Medulla oblongata (tissue), 1 donor: Measurements from ENCODE around the gene LIMK1.

Source experiments
- DNase-seq: peaks from one replicate; pipeline ENCODE4 v3.0.0-alpha.2; 2015; ENCODE audit errors: extremely low spot score

The LIMK1 gene

GRCh38 chr7:74056096-74056915, 27.3 kb upstream of the LIMK1 start:
- DNase-seq = no peak

- DNase-seq = no peak
These were observed 26.2 kb upstream of the LIMK1 start for GRCh38 chr7:74057216-74057925.

DNA sequence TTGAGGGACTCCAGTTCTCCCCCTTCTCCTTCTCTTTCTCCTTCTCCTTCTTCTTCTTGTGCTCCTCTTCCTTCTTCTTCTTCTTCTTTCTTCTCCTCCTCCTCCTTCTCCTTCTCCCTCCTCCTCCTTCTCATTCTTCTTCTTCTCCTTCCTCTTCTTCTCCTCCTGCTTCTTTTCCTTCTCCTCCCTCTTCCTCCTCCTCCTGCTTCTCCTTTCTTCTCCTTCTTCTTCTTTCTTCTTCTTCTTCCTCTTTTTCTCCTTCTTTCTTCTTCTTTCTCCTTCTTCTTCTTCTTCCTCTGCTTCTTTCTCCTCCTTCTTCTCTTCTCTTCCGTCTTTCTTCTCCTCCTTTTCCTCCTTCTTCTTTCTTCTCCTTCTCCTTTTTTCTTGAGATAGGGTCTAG, 25.6 kb upstream of the LIMK1 start:
- DNase-seq = no peak

DNA sequence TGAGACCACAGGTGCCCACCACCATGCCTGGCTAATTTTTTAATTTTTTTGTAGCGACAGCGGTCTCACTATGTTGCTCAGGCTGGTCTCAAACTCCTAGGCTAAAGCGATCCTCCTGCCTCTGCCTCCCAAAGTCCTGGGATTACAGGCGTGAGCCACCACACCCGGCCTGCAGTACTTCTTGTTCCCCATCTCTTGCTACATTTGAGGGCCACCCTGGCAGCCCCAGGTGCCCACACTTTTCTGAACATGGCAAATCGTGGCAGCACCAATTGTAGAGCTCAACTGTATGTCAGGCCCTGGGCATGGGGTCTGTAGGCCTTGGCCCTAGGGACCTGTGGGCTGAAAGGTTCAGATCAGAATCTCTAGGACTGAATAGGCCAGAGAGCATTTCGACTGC, 25.1 kb upstream of the LIMK1 start:
- DNase-seq = no peak

GRCh38 chr7:74059037-74059436, 24.6 kb upstream of the LIMK1 start:
- no peak for DNase-seq

DNA sequence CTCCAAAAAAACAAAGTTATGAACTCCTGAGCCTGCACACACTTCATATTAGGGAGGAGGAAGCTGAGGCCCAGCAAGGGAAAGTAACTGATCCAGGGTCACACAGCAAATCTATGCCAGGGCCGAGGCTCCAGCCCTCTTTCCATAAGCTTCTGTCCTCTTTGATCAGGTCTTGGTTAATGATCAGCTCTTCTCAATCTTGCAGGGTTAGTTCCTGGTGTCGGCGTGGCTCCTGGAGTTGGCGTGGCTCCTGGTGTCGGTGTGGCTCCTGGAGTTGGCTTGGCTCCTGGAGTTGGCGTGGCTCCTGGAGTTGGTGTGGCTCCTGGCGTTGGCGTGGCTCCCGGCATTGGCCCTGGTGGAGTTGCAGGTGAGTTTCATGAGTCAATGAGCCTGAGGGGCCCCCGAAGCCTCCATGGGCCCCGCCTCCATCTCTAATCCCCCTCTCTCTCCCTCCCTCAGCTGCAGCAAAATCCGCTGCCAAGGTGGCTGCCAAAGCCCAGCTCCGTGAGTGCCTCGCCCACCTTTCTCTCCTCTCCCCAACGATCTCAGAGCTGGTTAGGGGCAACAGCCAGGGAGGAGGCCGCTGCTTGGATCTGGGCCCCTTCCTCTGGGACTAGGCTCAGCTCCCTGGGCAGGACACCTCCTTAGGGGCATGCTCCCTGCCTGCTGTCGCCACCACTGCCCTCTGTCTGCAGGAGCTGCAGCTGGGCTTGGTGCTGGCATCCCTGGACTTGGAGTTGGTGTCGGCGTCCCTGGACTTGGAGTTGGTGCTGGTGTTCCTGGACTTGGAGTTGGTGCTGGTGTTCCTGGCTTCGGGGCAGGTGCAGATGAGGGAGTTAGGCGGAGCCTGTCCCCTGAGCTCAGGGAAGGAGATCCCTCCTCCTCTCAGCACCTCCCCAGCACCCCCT, 23.7 kb upstream of the LIMK1 start:
- no peak for DNase-seq

- DNase-seq = peak; percentile 88
These were observed 21.6 kb upstream of the LIMK1 start for GRCh38 chr7:74061840-74062539.

- DNase-seq = no peak
These were observed 20.4 kb upstream of the LIMK1 start for GRCh38 chr7:74063223-74063641.

DNA sequence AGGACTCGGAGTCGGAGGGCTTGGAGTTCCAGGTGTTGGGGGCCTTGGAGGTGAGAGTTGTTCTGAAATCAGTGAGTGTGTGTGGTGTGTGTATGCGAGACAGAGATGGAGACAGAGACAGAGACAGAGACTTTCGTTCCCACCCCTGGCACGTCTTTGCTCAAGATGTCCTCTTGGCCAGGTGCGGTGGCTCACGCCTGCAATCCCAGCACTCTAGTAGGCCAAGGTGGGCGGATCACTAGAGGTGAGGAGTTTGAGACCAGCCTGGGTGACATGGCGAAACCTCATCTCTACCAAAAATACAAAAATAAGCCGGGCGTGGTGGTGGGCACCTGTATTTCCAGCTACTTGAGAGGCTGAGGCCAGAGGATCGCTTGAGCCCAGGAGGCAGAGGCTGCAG, 20.0 kb upstream of the LIMK1 start:
- no peak for DNase-seq

DNA sequence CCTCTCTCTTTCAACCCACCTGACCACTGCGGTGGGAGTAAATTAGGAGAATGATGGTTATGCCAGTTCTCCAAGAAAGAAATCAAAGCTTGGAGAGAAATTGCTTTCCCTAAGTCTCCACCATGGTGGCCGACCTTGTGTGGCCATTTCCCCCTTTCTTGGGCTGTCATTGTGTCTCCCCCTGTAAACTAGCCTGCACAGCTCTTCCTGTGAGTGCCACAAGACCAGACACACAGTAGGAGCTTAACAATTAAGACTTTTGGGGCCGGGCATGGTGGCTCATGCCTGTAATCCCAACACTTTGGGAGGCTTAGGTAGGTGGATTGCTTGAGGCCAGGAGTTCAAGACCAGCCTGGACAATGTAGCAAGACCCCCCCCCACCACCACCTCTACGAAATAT, 18.9 kb upstream of the LIMK1 start:
- no peak for DNase-seq

- DNase-seq = no peak
These were observed 17.0 kb upstream of the LIMK1 start for GRCh38 chr7:74066626-74067025.

- no peak for DNase-seq
These were observed 15.1 kb upstream of the LIMK1 start for GRCh38 chr7:74068378-74069085.

- DNase-seq = no peak
These were observed 14.5 kb upstream of the LIMK1 start for GRCh38 chr7:74069086-74069541.

DNA sequence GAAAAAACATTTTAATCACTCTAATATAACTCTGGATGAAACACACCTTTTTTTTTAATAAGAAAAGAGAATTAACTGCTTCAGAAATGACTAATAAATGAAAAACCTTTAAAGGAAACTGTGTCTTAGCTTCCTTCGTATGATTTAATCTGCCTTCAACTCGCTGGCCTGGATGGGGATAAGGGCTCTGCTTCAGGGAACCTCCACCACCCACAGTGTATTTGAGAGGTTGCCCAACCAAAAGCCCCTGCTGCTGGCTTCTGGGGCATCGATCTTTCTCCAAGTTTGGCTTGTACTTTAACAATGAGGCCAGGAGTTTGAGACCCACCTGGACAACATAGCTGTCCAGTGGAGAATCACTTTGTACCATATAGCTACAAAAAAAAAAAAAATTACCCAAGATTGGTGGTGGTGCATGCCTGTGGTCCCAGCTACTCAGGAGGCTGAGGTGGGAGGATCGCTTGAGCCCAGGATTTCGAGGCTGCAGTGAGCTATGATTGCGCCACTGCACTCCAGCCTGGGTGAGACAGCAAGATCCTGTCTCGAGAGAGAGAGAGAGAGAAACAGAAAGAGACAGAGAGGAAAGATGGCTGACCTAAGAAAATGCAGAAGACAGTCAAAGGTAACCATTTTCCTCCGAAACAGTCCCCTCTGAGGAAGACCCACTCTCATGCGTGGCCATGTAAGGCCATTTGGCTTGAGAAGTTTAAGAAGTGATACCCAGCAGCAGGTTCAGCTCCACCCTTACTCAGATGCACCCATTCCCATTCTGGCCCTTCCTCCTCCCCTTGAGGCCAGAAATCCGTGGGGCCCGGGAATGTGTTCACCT, 13.6 kb upstream of the LIMK1 start:
- DNase-seq = no peak

- no peak for DNase-seq
These were observed 13.0 kb upstream of the LIMK1 start for GRCh38 chr7:74070619-74070921.

DNA sequence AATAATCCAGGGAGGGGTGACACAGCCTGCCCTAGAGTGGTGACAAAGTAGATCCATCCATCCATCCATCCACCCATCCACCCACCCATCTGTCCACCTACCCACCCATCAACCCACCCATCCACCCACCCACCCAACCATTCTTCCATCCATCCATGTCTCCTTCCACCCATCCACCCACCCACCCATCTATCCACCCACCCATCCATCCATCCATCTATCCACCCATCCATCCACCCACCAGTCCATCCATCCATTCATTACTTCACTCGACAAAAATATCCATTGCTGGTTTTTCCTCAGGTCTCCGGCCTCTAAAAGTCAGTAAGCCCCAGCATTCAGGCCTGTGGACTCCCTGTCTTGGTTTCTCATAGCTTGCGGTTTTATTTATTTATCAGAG, 12.5 kb upstream of the LIMK1 start:
- DNase-seq = no peak

DNA sequence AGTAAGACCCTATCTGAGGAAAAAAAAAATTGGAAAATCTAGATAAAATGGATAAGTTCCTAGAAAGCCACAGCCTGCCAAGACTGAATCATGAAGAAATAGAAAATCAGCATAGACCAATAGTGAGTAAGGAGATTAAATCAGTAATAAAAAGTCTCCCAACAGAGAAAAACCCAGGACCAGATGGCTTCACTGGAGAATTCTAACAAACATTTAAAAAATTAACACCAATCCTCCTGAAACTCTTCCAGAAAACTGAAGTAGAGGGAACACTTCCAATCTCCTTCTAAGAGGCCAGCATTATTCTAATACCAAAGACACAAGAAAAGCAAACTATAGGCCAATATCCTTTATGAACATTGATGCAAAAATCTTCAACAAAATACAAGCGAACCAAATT, 8.8 kb upstream of the LIMK1 start:
- DNase-seq = no peak

DNA sequence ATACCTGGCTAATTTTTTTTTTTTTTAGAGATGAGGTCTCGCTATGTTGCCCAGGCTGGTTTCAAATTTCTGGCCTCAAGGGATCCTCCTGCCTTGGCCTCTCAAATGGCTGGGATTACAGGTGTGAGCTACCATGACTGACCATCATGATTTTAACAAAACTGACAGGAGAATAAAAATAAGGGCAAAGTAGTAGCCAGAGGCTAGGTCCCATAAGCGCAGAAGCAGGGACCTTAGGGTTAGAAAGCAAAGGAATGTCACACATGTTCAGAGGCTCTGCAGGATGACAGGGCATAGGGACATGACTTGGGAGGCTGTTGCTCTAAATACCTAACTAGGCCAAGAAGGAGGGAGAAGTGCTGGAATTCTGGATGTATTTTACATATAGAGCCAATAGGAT, 5.1 kb upstream of the LIMK1 start:
- DNase-seq = no peak

GRCh38 chr7:74082770-74083116, 861 bp upstream of the LIMK1 start:
- no peak for DNase-seq
